B cell (primary cell): ENCODE results near the gene CTRB1. TPM values are rescaled to one million over a fixed set of nuclear protein-coding genes. Genes with fewer than 3 reads are reported as not detected.

ENCODE experiments used
- ATAC-seq: fragments of 200-7000 bp; cut with Tn5 transposase; one replicate; pipeline ENCODE4 v1.10.0; 2021; ENCODE audit warnings: low read depth, mild to moderate bottlenecking, moderate number of reproducible peaks, moderate library complexity
- CTCF ChIA-PET: fragments of 350-600 bp; sonication (Branson Sonifier 250); formaldehyde crosslinking; loops from one replicate; lab custom pipeline; 2021; ENCODE audit warnings: antibody characterized with exemption, inconsistent platforms; lab: Charles Lee
- POLR2A ChIA-PET: fragments of 350-600 bp; sonication (Branson Sonifier 250); formaldehyde crosslinking; loops from one replicate; lab custom pipeline; 2021; ENCODE audit warnings: antibody characterized with exemption; lab: Charles Lee
- DNase-seq: peaks from one replicate; pipeline ENCODE4 v3.0.0; 2013
- H2AFZ ChIP-seq: 2 replicates; pipeline ENCODE4 v1.6.1; 2012; ENCODE audit warnings: mild to moderate bottlenecking, low read depth, low read length; ENCODE audit not compliant: insufficient read depth, poor library complexity, severe bottlenecking
- H3K27ac ChIP-seq, 2 donors: 1 replicate in 1 of 2; 2 replicates in 1 of 2; pipeline ENCODE4 v1.5.1; 2012 to 2013; ENCODE audit warnings: low read length in 2 of 2, mild to moderate bottlenecking in 2 of 2, moderate library complexity in 1 of 2
- H3K27me3 ChIP-seq, 4 experiments: fragments of 200-600 bp in 1 of 4; sonication (generic) in 1 of 4; replicated peaks in 1 of 4; 1 replicate in 2 of 4; 2 replicates in 2 of 4; pipeline versions ENCODE4 v1.6.1 to v1.7.0; 2013 to 2016; ENCODE audit warnings: low read length in 3 of 4, mild to moderate bottlenecking in 2 of 4, mixed read lengths in 1 of 4, moderate library complexity in 1 of 4; ENCODE audit not compliant: insufficient read depth in 4 of 4, control insufficient read depth in 3 of 4; ENCODE audit errors: control extremely low read depth in 1 of 4
- H3K36me3 ChIP-seq, 2 experiments: replicated peaks in 1 of 2; 1 replicate in 1 of 2; 2 replicates in 1 of 2; pipeline versions ENCODE4 v1.6.1 to v1.7.1; 2013; ENCODE audit warnings: low read length in 1 of 2; ENCODE audit not compliant: insufficient read depth in 2 of 2, control insufficient read depth in 1 of 2; ENCODE audit errors: control extremely low read depth in 1 of 2, extremely low read depth in 1 of 2
- H3K4me1 ChIP-seq, 2 donors: fragments of 200-600 bp in 1 of 2; sonication (generic) in 1 of 2; 1 replicate in 1 of 2; 2 replicates in 1 of 2; pipeline versions ENCODE4 v1.5.1 to v1.6.1; 2013 to 2017; ENCODE audit warnings: low read length in 2 of 2; ENCODE audit not compliant: control insufficient read depth in 2 of 2, insufficient read depth in 2 of 2
- H3K4me2 ChIP-seq: replicated peaks from 2 replicates; pipeline ENCODE3; 2012; ENCODE audit warnings: mild to moderate bottlenecking, low read depth, low read length; ENCODE audit not compliant: poor library complexity, severe bottlenecking
- H3K4me3 ChIP-seq, 5 experiments: fragments of 200-600 bp in 1 of 5; sonication (generic) in 1 of 5; 1 replicate in 3 of 5; 2 replicates in 2 of 5; pipeline versions ENCODE4 v1.5.1 to v1.7.0; 2011 to 2016; ENCODE audit warnings: low read length in 4 of 5, mild to moderate bottlenecking in 4 of 5, low read depth in 2 of 5, control low read depth in 1 of 5, moderate library complexity in 1 of 5; ENCODE audit not compliant: insufficient read depth in 1 of 5; ENCODE audit errors: control extremely low read depth in 1 of 5, extremely low read depth in 1 of 5
- H3K79me2 ChIP-seq: fragments of 200-600 bp; sonication (generic); one replicate; pipeline ENCODE4 v1.6.0; 2016; ENCODE audit warnings: low read length; ENCODE audit not compliant: control insufficient read depth, insufficient read depth
- H3K9ac ChIP-seq: fragments of 200-600 bp; sonication (generic); 2 replicates; pipeline ENCODE4 v1.6.1; 2017; ENCODE audit warnings: mild to moderate bottlenecking, low read length, moderate library complexity
- H3K9me3 ChIP-seq, 3 donors: one replicate each; pipeline versions ENCODE4 v1.6.1 to v1.7.1; 2013; ENCODE audit warnings: low read length in 2 of 3; ENCODE audit not compliant: control insufficient read depth in 2 of 3, insufficient read depth in 1 of 3; ENCODE audit errors: control extremely low read depth in 1 of 3
- H4K20me1 ChIP-seq: 2 replicates; pipeline ENCODE4 v1.6.0; 2012; ENCODE audit warnings: mild to moderate bottlenecking, low read length; ENCODE audit not compliant: insufficient read depth, control insufficient read depth, poor library complexity, severe bottlenecking
- H3K27ac Mint-ChIP-seq: one replicate; pipeline ENCODE4 v1.8.0; 2021; ENCODE audit warnings: mixed read lengths
- H3K27me3 Mint-ChIP-seq: one replicate; pipeline ENCODE4 v1.8.0; 2021; ENCODE audit warnings: mixed read lengths
- H3K4me1 Mint-ChIP-seq: one replicate; pipeline ENCODE4 v1.8.0; 2021; ENCODE audit warnings: mixed read lengths
- H3K4me3 Mint-ChIP-seq: one replicate; pipeline ENCODE4 v1.8.0; 2021; ENCODE audit warnings: mixed read lengths
- H3K9me3 Mint-ChIP-seq: one replicate; pipeline ENCODE4 v1.8.0; 2022; ENCODE audit warnings: mixed read lengths; ENCODE audit not compliant: insufficient read depth
- EZH2 ChIP-seq: IDR thresholded peaks from 2 replicates; pipeline ENCODE4 v1.6.1; 2012; ENCODE audit warnings: borderline replicate concordance, low read depth, mild to moderate bottlenecking, moderate library complexity, low read length; ENCODE audit not compliant: insufficient read depth, poor library complexity, severe bottlenecking
- WGBS: methylation state at CpG from one replicate; pipeline ENCODE4 v1.1.5; 2013; ENCODE audit warnings: missing lambda C conversion rate; ENCODE audit not compliant: insufficient coverage; 5-methylcytosine and 5-hydroxymethylcytosine counted together
- intact Hi-C: fragments of 100-400 bp; cut with micrococcal nuclease; formaldehyde crosslinking; loops from one replicate; pipeline ENCODE4 v1.10.0; 2022
- polyA plus RNA-seq: library from polyadenylated mRNA; depleted of rRNA; stranded (reverse); fragments of >200 nt; gene quantifications from 2 replicates; pipeline ENCODE4 v1.2.3, GENCODE V29; 2012
- total RNA-seq, 2 donors: library from RNA; stranded (reverse); fragments of 120-200 nt in 1 of 2; gene quantifications; 1 replicate in 1 of 2; 2 replicates in 1 of 2; pipeline versions ENCODE4 v1.2.3 to v1.2.4, GENCODE V29; 2013 to 2022
- TF ChIP-seq, protein P1 (sequence below): fragments of 200-600 bp; IDR thresholded peaks from one replicate; pipeline ENCODE4 v1.8.0; 2022; ENCODE audit warnings: antibody characterized with exemption, mild to moderate bottlenecking

The CTRB1 gene
- total and polyA plus RNA-seq, 2 donors (not counting 1 experiment from before 2014, with no cell fraction given), result not detected

DNA sequence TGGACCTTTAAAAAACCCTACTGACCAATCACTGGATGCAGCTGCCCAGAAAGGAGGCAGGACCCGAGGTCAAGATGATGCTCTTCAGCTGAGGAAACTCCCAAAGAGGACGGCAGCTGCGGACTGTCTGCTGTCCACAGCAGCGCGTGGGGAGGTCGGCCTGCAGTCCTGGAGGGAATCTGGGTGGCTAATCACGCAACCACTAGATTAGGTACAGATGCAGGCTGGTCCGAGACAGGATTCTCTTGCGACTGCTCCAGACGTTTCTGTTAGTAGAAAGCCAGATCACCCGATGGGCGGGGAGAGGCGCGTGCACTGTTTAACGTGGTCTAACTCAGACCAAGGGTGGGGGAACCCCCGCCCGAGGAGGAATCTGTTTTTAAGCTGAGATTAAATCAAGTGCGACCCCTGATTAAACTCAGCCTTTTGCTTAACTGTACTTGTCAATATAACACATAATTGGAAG lies 20.6 kb upstream of the CTRB1 start:
- Mint-ChIP-seq H3K4me1 (peaks cover 10% of the 10 kb centered on the region), H3K27me3 (peaks cover 37% of the 10 kb centered on the region), H3K27ac (no peak overlapping the region), H3K4me3 (no peak overlapping the region), H3K9me3 (no peaks in the 10 kb centered on the region)
- H3K27ac ChIP-seq, result no peak overlapping the region
- H3K36me3 ChIP-seq, result no peaks in the 10 kb centered on the region
- no peaks in the 10 kb centered on the region for H4K20me1 ChIP-seq
- peaks cover 0 to 54% (median 12%) of the 10 kb centered on the region in 4 experiments for H3K27me3 ChIP-seq
- no peaks in the 10 kb centered on the region for H3K79me2 ChIP-seq
- H3K4me3 ChIP-seq, result no peak overlapping the region
- TF ChIP-seq EZH2, result no peak
- TF ChIP-seq, protein P1, sequence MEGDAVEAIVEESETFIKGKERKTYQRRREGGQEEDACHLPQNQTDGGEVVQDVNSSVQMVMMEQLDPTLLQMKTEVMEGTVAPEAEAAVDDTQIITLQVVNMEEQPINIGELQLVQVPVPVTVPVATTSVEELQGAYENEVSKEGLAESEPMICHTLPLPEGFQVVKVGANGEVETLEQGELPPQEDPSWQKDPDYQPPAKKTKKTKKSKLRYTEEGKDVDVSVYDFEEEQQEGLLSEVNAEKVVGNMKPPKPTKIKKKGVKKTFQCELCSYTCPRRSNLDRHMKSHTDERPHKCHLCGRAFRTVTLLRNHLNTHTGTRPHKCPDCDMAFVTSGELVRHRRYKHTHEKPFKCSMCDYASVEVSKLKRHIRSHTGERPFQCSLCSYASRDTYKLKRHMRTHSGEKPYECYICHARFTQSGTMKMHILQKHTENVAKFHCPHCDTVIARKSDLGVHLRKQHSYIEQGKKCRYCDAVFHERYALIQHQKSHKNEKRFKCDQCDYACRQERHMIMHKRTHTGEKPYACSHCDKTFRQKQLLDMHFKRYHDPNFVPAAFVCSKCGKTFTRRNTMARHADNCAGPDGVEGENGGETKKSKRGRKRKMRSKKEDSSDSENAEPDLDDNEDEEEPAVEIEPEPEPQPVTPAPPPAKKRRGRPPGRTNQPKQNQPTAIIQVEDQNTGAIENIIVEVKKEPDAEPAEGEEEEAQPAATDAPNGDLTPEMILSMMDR, result no peak
- peaks cover 0 to 7% (median 0%) of the 10 kb centered on the region in 3 donors for H3K9me3 ChIP-seq
- intact Hi-C loops, result loop anchor here (5.0 kb wide), 1 partner anchor 34 kb away; no protein-coding TSS in a partner anchor
- no peak overlapping the region for H3K9ac ChIP-seq
- 54% methylated on average over 15 of the region's 18 CpGs for WGBS
- CTCF ChIA-PET, result interaction anchor here (0.7 to 8.0 kb wide), 20 partner anchors 8 to 1973 kb away, joined by 3 to 96 read pairs (median 8); partner anchors contain the start of genes TMEM170A and ZFP1
- no peak overlapping the region for H2AFZ ChIP-seq
- DNase-seq (no peak), ATAC-seq (no peak)
- no peak overlapping the region for H3K4me2 ChIP-seq
- peaks cover 11 to 12% of the 10 kb centered on the region in 2 donors for H3K4me1 ChIP-seq
- POLR2A ChIA-PET, result no interaction called here

DNA sequence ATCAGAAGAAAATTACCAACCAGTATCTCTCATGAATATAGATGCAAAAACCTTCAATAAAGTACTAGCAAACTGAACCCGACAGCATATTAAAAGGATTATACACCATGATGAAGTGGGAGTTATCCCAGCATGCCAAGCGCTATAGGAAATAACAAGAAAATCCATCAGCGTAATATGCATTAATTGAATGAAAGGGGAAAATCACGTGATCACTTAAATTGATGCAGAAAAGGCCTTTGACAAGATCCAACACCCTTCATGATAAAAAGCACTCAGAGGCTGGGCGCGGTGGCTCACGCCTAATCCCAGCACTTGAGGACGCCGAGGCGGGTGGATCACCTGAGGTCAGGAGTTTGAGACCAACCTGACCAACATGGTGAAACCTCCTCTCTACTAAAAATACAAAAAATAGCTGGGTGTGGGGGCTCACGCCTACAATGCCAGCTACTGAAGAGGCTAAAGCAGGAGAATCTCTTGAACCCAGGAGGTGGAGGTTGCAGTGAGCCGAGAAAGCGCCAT lies 16.7 kb upstream of the CTRB1 start:
- intact Hi-C loops, result no loop called here
- ATAC-seq (no peak), DNase-seq (no peak)
- Mint-ChIP-seq H3K9me3 (no peaks in the 10 kb centered on the region), H3K27ac (no peak overlapping the region), H3K4me3 (no peak overlapping the region), H3K4me1 (peaks cover 10% of the 10 kb centered on the region), H3K27me3 (peaks cover 36% of the 10 kb centered on the region)
- Histone ChIP-seq H3K9ac (no peak overlapping the region), H3K4me3 (no peak overlapping the region), H4K20me1 (no peaks in the 10 kb centered on the region), H2AFZ (no peak overlapping the region), H3K9me3 (peaks cover 0 to 7% (median 0%) of the 10 kb centered on the region in 3 donors), H3K27ac (no peak overlapping the region), H3K4me1 (peaks cover 11 to 12% of the 10 kb centered on the region in 2 donors), H3K27me3 (peaks cover 0 to 50% (median 14%) of the 10 kb centered on the region in 4 experiments), H3K4me2 (no peak overlapping the region), H3K36me3 (no peaks in the 10 kb centered on the region), H3K79me2 (no peaks in the 10 kb centered on the region)
- TF ChIP-seq, protein P1, result no peak
- no peak for TF ChIP-seq EZH2
- CTCF ChIA-PET, result interaction anchor here (0.7 to 8.0 kb wide), 5 partner anchors 14 to 624 kb away, joined by 3 to 96 read pairs (median 5); no protein-coding TSS in a partner anchor
- POLR2A ChIA-PET, result no interaction called here
- 98% methylated on average over 6 of the region's 13 CpGs for WGBS
